ENCODE data around the gene TJP1.

The TJP1 gene

DNA sequence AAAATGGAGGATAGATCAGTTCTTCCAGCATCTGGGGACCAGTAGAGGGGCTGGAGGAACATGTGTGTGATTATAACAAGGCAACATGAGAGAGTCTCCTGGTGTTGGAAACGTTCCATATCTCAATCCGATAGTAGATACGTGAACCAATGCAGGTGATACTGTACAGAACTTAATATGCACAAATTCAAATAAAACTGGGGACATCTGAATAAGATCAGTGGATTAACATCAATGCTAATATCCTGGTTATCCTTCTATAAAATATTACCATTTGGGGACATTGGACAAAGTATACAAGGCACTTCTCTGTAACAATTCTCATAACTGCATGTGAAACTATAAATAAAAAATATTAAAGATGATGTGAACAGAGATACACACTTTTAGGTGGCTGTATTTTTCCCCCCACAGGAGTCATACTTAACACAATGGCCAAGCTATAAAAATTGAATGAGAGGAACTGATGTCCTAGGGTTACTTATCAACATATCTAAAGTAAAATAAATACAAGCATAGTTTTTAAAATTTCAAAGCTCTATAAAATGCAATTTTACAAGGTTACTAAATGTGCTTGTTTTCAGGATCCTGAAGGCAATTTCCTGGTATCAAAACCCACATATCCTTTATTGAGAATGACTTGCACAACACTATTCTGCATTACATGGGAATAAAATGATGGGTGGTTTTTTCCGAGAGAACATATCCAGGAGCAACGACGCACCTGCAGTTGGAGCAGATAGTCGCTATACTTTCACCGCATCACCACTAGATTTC lies 31.1 kb upstream of the TJP1 start:
- H3K4me3 ChIP-seq (ENCODE audit: low read depth, low read length), result no peak overlapping the region
- TF ChIP-seq, protein P1, sequence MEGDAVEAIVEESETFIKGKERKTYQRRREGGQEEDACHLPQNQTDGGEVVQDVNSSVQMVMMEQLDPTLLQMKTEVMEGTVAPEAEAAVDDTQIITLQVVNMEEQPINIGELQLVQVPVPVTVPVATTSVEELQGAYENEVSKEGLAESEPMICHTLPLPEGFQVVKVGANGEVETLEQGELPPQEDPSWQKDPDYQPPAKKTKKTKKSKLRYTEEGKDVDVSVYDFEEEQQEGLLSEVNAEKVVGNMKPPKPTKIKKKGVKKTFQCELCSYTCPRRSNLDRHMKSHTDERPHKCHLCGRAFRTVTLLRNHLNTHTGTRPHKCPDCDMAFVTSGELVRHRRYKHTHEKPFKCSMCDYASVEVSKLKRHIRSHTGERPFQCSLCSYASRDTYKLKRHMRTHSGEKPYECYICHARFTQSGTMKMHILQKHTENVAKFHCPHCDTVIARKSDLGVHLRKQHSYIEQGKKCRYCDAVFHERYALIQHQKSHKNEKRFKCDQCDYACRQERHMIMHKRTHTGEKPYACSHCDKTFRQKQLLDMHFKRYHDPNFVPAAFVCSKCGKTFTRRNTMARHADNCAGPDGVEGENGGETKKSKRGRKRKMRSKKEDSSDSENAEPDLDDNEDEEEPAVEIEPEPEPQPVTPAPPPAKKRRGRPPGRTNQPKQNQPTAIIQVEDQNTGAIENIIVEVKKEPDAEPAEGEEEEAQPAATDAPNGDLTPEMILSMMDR (IDR thresholded peaks at IDR 0.05; ENCODE audit: borderline replicate concordance, insufficient read depth, low read depth, low read length), result no peak

DNA sequence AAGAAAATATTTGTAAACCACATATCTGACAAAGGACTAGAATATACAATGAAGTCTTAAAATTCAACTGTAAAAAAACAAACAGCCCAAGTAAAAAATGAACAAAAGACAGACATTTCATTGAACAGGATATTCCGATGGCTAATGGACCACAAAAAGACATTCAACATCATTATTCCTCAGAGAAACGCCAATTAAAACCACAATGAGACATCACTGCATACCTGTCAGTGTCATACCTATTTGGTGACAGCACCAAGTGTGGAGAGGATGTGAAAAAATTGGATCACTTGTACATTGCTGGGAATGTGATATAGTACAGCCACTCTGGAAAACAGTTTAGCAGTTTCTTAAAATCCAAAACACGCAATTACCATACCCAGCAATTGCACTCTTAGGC lies 29.9 kb upstream of the TJP1 start:
- TF ChIP-seq, protein P1 (IDR thresholded peaks at IDR 0.05; ENCODE audit: borderline replicate concordance, insufficient read depth, low read depth, low read length), result no peak
- H3K4me3 ChIP-seq (ENCODE audit: low read depth, low read length), result no peak overlapping the region

DNA sequence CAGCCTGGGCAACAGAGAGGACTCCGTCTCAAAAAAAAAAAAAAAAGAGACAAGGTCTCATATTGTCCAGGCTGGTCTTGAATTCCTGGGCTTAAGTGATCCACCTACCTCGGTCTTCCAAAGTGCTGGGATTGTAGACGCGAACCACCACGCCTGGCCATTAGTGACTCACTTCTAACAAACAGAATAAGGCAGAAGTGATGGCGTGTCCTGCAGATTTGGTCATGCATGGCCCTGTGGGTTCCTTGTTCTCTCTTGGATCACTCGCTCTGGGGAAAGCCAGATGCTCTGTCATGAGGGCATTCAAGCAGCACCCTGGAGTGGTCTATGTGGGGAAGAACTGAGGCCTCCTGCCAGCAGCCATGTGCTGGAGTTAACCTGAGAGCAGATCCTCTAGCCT lies 27.4 kb upstream of the TJP1 start:
- H3K4me3 ChIP-seq (ENCODE audit: low read depth, low read length), result no peak overlapping the region

DNA sequence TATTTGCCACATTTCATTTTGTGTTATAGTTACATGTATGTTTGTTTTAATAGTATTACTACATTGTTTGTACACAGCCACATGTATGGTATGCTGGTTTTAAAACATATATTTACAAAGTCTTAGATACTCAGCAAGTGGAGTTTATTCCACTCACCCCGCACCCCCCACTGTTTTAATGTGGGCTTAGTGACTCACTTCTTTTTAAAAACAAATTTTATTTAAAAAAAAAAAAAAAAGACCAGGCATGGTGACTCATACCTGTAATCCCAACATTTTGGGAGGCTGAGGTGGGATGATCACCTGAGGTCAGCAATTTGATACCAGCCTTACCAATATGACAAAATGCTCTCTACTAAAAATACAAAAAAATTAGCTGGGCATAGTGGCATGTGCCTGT lies 26.9 kb upstream of the TJP1 start:
- no peak overlapping the region for H3K4me3 ChIP-seq (ENCODE audit: low read depth, low read length)
- TF ChIP-seq, protein P1 (IDR thresholded peaks at IDR 0.05; ENCODE audit: borderline replicate concordance, insufficient read depth, low read depth, low read length), result no peak

More for the DNA sequence above, 27.4 kb upstream of the TJP1 start:
- TF ChIP-seq, protein P1 (IDR thresholded peaks at IDR 0.05; ENCODE audit: borderline replicate concordance, insufficient read depth, low read depth, low read length), result no peak

DNA sequence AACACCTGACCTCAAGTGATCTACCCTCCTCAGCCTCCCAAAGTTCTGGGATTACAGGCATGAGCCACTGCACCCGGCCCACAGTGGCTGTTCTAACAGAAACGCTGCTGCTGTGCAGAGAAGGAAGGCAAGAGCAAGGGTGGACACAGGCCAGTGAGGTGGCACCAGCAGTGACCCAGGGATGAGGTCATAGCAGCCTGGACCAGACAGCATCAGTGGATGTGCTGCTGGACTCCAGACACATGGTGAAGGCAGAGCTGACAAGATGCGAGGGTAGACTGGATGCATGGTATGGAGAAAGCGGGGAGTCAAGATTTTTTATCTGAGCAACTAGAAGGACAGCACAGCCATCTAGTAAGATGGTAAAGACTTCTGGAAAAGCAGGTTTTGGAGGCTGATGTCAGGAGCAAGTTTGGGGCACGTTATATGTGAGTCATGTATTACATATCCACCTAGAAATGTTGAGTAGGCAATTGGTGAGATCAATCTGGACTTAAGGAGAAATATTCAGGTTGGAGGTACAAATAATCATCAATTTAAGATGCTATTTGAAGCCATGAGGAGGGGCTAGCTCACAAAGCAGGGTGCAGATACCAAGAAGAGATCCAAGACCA lies 22.1 kb upstream of the TJP1 start:
- TF ChIP-seq, protein P1 (IDR thresholded peaks at IDR 0.05; ENCODE audit: borderline replicate concordance, insufficient read depth, low read depth, low read length), result no peak
- H3K4me3 ChIP-seq (ENCODE audit: low read depth, low read length), result no peak overlapping the region

DNA sequence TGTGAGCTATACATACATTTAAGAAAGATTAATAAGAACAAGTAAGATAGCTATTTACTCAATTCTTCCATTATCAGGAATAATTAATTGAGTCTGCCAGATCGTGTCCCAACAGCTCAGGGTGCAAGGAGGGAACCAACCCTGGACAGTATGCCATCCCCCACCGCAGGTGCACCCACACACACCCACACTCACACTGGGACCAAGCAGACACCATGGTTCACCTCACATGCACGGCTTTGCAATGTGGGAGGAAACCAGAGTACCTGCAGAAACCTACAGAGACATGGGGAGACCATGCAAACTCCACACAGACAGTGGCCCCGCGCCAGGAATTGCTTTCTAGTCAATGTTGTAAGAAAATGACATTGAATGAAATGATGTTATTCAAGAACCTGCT lies 20.0 kb upstream of the TJP1 start:
- TF ChIP-seq, protein P1 (IDR thresholded peaks at IDR 0.05; ENCODE audit: borderline replicate concordance, insufficient read depth, low read depth, low read length), result no peak
- H3K4me3 ChIP-seq (ENCODE audit: low read depth, low read length), result no peak overlapping the region

DNA sequence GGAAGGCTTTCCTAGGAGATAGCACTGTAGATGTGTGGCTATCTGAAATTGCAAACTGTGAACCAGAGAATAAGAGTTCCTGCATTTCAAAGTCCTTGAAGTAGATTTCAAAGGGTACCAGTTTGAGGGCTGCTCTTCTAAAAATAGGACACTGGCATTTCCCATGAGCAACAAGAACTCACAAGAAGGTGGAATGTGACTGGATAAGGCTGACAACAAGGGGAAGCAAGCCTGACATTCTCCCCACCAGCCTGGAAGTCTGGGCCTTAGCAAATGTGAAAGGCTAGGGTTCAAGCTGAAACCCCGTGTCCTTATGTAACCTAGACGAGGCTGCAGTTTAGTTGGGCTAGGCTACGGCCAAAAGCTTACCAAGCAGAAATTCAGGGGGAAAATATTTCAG lies 18.7 kb upstream of the TJP1 start:
- H3K4me3 ChIP-seq (ENCODE audit: low read depth, low read length), result no peak overlapping the region
- TF ChIP-seq, protein P1 (IDR thresholded peaks at IDR 0.05; ENCODE audit: borderline replicate concordance, insufficient read depth, low read depth, low read length), result no peak

Data from GM12875 (cell line).